DMS153 treated with DMSO at 0.1 percent for 48 hours (cell line): ENCODE measurements around the gene G0S2.

Experiments
- DNase-seq: peaks from one replicate; lab custom pipeline; 2025; ENCODE audit not compliant: unreplicated experiment; lab: John Stamatoyannopoulos, UW

The G0S2 gene

DNA sequence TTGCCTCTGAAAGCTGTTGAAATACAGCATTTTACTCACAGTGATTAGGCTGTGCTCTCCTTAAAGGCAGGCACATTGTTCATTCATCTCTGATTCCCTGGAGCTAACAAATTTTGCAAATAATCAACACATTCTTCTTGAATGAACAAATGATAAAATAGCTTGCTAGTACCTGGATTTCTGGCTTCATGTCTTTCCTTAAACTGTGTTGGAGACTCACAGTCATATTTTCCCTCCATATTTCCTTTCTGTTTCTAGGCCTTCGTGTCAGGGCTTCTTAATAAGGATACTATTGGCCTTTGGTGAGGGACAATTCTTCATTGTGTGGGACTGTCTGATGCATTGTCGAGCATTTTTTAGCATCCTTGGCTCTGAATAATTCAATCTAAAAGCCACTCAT, 39.1 kb downstream of the G0S2 start:
- DNase-seq = no peak

DNA sequence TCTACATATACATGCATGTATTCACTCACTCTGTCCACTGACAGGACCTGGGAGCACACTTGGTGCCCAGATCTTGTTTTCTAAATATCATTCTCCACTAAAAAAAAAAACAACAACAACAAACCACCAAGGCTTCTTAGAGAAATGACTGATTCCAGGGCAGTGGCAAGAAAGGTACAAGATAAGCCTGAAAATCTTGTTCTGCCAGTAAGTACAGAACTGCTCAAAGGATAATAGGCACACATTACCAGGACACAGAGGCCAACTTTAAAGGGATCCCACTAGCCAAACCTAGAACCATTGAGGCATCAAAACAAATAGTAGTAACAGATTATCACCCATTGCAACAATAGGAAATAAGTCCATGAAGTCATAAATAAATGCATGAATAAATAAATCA, 40.1 kb downstream of the G0S2 start:
- DNase-seq = no peak

DNA sequence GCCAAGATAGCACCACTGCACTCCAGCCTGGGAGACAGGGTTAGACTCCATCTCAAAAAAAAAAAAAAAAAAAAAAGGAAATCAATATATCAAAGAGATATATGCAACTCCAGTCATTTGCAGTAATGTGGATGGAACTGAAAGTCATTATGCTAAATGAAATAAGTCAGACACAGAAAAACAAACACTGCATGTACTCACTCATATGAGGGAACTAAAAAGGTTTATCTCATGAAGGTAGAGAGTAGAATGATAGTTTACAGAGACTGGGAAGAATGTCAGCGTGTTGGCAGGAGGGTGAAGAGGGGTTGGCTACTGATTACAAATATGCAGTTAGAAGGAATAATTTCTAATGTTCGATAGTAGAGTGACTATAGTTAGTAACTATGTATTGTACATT, 42.6 kb downstream of the G0S2 start:
- no peak for DNase-seq

DNA sequence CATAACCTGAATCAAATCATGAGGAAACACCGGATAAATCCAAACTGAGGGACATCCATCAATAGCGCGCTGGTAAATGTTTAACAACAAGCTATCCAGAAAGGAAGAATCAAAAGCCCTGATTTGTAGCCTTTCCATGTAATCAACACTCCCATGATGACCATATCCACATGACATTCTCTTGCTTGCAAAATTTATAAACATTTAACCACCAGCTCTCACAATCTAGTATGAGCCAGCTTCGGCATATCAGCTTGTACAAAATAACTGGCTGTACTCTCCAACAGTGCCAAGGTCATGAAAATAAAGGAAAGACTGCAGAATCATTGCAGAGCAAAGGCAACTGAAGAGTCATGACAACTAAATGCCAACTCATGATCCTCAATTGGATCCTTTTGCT, 45.1 kb downstream of the G0S2 start:
- DNase-seq = no peak

DNA sequence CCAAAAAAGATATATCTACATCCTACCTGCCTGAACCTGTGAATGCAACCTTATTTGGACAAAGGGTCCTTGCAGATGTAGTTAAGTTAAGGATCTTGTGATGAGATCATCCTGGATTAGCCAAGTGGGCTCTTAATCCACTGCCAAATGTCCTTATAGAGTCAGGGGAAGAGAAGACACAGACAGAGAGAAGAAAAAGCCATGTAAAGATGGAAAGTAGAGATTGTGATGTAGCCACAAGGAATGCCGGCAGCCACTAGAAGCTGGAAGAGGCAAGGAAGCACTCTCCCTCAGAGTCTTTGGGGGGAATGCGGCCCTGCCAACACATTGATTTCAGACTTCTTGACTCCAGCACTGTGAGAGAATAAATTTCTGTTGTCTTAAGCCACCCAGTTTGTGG, 45.6 kb downstream of the G0S2 start:
- no peak for DNase-seq

DNA sequence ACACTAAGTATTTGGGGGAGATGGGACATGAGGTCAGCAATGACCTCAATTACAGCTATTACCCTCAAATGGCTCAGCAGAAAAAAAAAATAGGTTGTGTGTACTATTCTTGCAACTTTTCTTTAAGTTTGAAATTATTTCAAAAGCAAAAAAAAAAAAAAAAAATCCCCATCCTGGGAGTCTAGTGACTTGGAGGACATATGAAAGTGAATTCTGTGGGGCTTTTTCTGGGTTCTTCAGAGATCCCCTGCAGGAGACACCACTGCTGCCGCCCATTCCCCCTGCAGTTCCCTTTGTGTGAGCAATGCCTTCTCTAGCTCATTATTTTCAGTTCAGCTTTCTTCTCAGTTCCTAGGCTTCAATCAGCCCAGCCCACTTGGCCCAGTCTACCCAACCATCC, 46.1 kb downstream of the G0S2 start:
- DNase-seq = no peak

DNA sequence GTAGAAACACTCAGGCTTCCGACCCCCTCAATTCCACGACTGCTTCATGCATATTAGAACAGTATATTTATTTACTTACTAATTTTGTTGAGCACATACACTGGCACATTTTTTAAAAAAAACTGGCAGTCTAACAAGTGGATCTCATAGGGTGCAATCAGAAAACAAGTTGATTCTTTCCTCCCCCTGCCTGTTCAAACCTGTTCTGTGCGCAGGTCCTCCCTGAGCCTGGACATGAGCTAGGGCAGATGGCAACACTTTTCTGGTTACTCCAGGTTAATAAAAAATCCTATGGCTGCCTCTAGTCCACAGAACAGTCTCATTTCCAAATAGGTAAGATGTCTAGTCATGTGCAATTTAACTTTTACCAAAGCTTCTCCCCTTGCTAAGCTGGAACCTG, 48.1 kb downstream of the G0S2 start:
- no peak for DNase-seq

DNA sequence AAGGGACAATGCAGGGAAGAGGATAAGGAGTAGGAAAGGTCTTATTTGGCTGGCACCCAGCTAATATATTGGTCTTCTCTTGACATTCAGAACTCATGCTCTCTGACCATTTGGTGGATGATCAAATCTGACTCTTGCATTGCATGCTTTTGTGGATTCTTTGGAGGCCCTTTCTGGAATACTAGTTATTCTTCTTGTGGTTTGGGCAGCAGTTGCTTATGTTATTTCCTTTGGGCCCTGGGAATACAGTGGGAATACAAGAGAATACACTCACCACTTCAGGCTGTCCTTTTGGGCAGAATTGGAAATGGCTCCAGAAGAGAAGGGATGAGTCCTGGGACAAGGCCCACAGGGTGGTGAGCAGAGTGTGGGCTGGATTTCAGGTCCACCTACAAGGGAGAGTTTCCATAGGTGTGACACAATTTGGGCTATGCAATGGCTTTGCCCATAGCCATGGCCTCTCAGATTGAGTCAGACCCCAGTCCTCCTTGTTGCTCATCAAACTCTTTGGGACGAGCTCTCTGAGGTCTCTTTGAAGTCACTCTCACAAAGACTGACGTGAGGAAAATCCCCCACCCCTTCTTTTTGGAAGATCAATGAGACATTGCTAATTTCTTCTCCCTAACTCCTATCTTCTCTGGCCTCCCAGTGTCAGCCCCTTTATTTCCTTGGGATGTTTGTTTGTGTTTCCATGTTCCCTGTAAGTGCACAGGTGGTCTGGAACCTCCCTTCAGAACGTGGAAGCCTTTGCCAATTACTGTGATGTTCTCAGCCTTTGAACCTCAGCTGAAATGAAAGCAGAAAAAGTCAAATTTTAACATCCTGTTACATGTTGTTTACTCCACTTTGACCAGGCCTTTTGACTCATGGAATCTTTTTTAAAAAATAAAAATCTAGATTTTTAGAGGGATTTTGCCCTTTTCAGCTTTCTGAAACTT, 48.8 kb downstream of the G0S2 start:
- no peak for DNase-seq
